Esophagus squamous epithelium (tissue), 4 donors: ENCODE measurements around the gene PPRC1.

Experiments
- CTCF ChIP-seq, 6 experiments: fragments of 450-650 bp in 4 of 6; fragments of 200-600 bp in 2 of 6; sonication (generic) in 2 of 6; IDR thresholded peaks; one replicate each; pipeline ENCODE4 v1.5.1; 2016 to 2019; ENCODE audit warnings: antibody characterized with exemption in 6 of 6, mild to moderate bottlenecking in 4 of 6, moderate library complexity in 4 of 6
- POLR2A ChIP-seq, 4 donors: fragments of 450-650 bp; IDR thresholded peaks; one replicate each; pipeline ENCODE4 v1.6.1; 2017; ENCODE audit warnings: antibody characterized with exemption in 4 of 4, mild to moderate bottlenecking in 4 of 4, moderate library complexity in 3 of 4

- no peak for TF ChIP-seq POLR2A (IDR thresholded peaks at IDR 0.05)
- no peak for TF ChIP-seq CTCF (IDR thresholded peaks at IDR 0.05)
Measured at GRCh38 chr10:102159831-102160230, 27.0 kb downstream of the PPRC1 start.
